Neural cell (in vitro differentiated cells): ENCODE results near the gene APCDD1. TPM values are rescaled to one million over a fixed set of nuclear protein-coding genes. Genes with fewer than 3 reads are reported as not detected.

ENCODE experiments used
- H2AFZ ChIP-seq: fragments of 200-600, 300-800 bp; sonication (generic), shearing (Covaris generic); 2 replicates; pipeline ENCODE4 v1.6.0; 2014; ENCODE audit warnings: low read depth, mild to moderate bottlenecking, antibody characterized with exemption, low read length, moderate library complexity
- H3F3A ChIP-seq: fragments of 200-600 bp; shearing (Covaris generic); 2 replicates; pipeline ENCODE4 v1.6.1; 2016; ENCODE audit warnings: mild to moderate bottlenecking, moderate library complexity, mixed read lengths, antibody characterized with exemption, low read length; ENCODE audit not compliant: insufficient read depth, poor library complexity, severe bottlenecking
- H3K27ac ChIP-seq: fragments of 200-600, 300-800 bp; sonication (generic), shearing (Covaris generic); 2 replicates; pipeline ENCODE4 v1.5.1; 2014; ENCODE audit warnings: mild to moderate bottlenecking, low read length, moderate library complexity
- H3K27me3 ChIP-seq: fragments of 300-800, 200-600 bp; sonication (generic), shearing (Covaris generic); 2 replicates; pipeline ENCODE4 v1.6.0; 2014; ENCODE audit warnings: mild to moderate bottlenecking, low read depth, low read length, moderate library complexity; ENCODE audit not compliant: insufficient read depth
- H3K36me3 ChIP-seq: fragments of 300-800, 200-600 bp; sonication (generic), shearing (Covaris generic); 2 replicates; pipeline ENCODE4 v1.5.1; 2014; ENCODE audit warnings: mild to moderate bottlenecking, antibody characterized with exemption, low read length, moderate library complexity; ENCODE audit not compliant: insufficient read depth
- H3K4me2 ChIP-seq: fragments of 300-800, 200-600 bp; sonication (generic), shearing (Covaris generic); 2 replicates; pipeline ENCODE4 v1.6.0; 2014; ENCODE audit warnings: mild to moderate bottlenecking, low read length
- H3K4me3 ChIP-seq: fragments of 300-800, 200-600 bp; sonication (generic), shearing (Covaris generic); 2 replicates; pipeline ENCODE4 v1.5.1; 2014; ENCODE audit warnings: mild to moderate bottlenecking, low read length, moderate library complexity
- H3K79me2 ChIP-seq: fragments of 200-600 bp; shearing (Covaris generic); replicated peaks from 2 replicates; pipeline ENCODE4 v1.6.0; 2014; ENCODE audit warnings: mild to moderate bottlenecking, low read length, moderate library complexity; ENCODE audit not compliant: insufficient read depth
- H3K9ac ChIP-seq: fragments of 300-800, 200-600 bp; sonication (generic), shearing (Covaris generic); 2 replicates; pipeline ENCODE4 v1.6.1; 2016; ENCODE audit warnings: mild to moderate bottlenecking, low read length, mixed read lengths
- H3K9me2 ChIP-seq: fragments of 200-600 bp; shearing (Covaris generic); 2 replicates; pipeline ENCODE4 v1.6.1; 2016; ENCODE audit warnings: mild to moderate bottlenecking, low read length, mixed read lengths; ENCODE audit not compliant: insufficient read depth
- H3K9me3 ChIP-seq: fragments of 200-600, 300-800 bp; sonication (generic), shearing (Covaris generic); 2 replicates; pipeline ENCODE4 v1.6.1; 2016; ENCODE audit warnings: mild to moderate bottlenecking, mixed run types, low read length, moderate library complexity, mixed read lengths
- H4K20me1 ChIP-seq: fragments of 200-600 bp; shearing (Covaris generic); 2 replicates; pipeline ENCODE4 v1.6.1; 2016; ENCODE audit warnings: mild to moderate bottlenecking, mixed run types; ENCODE audit not compliant: insufficient read depth
- CTCF ChIP-seq: fragments of 450-650 bp; IDR thresholded peaks from 2 replicates; pipeline ENCODE4 v1.5.1; 2014; ENCODE audit warnings: antibody characterized with exemption, mild to moderate bottlenecking, moderate library complexity; ENCODE audit not compliant: poor library complexity, severe bottlenecking
- EP300 ChIP-seq: fragments of 450-650 bp; conservative IDR thresholded peaks from 2 replicates; pipeline ENCODE4 v1.6.1; 2014; ENCODE audit warnings: antibody characterized with exemption, mild to moderate bottlenecking, moderate library complexity; ENCODE audit not compliant: poor library complexity, severe bottlenecking
- EZH2 ChIP-seq: fragments of 200-600, 300-800 bp; shearing (Covaris generic), sonication (generic); IDR thresholded peaks from 2 replicates; pipeline ENCODE4 v1.6.1; 2014; ENCODE audit warnings: antibody characterized with exemption, low read length, borderline replicate concordance, mild to moderate bottlenecking; ENCODE audit not compliant: insufficient read depth, poor library complexity, severe bottlenecking
- MXI1 ChIP-seq: fragments of 450-650 bp; conservative IDR thresholded peaks from 2 replicates; pipeline ENCODE4 v1.6.1; 2014; ENCODE audit warnings: antibody characterized with exemption, mild to moderate bottlenecking; ENCODE audit not compliant: poor library complexity, severe bottlenecking
- POLR2AphosphoS5 ChIP-seq: IDR thresholded peaks from 2 replicates; pipeline ENCODE4 v1.6.1; 2012
- RAD21 ChIP-seq: fragments of 450-650 bp; conservative IDR thresholded peaks from 2 replicates; pipeline ENCODE4 v1.6.1; 2014; ENCODE audit warnings: antibody characterized with exemption, mild to moderate bottlenecking, moderate library complexity
- REST ChIP-seq: IDR thresholded peaks from 2 replicates; pipeline ENCODE4 v1.6.1; 2012; ENCODE audit warnings: borderline replicate concordance
- SMC3 ChIP-seq: fragments of 450-650 bp; conservative IDR thresholded peaks from 2 replicates; pipeline ENCODE4 v1.6.1; 2014; ENCODE audit warnings: antibody characterized with exemption, mild to moderate bottlenecking, moderate library complexity; ENCODE audit not compliant: poor library complexity
- TAF1 ChIP-seq: IDR thresholded peaks from 2 replicates; pipeline ENCODE4 v1.6.1; 2012; ENCODE audit warnings: low read depth
- polyA plus RNA-seq: library from polyadenylated mRNA; depleted of rRNA; stranded (reverse); fragments of >200 nt; gene quantifications from 2 replicates; pipeline ENCODE4 v1.2.3, GENCODE V29; 2014

The APCDD1 gene
- polyA plus RNA-seq, 1 donor from 2014 or later: 0.58 TPM

GRCh38 chr18:10490401-10491165, 36.1 kb downstream of the APCDD1 start:
- Histone ChIP-seq H3K9ac (no peak overlapping the region), H3K79me2 (no peaks in the 10 kb centered on the region), H3K4me2 (no peak overlapping the region), H3F3A (no peaks in the 10 kb centered on the region), H3K27ac (no peak overlapping the region), H3K9me2 (no peaks in the 10 kb centered on the region), H4K20me1 (no peaks in the 10 kb centered on the region), H3K36me3 (no peaks in the 10 kb centered on the region), H3K27me3 (no peaks in the 10 kb centered on the region), H3K9me3 (no peaks in the 10 kb centered on the region), H2AFZ (no peak overlapping the region), H3K4me3 (no peak overlapping the region)
- TF ChIP-seq CTCF: no peak
- TF ChIP-seq TAF1: no peak
- no peak for TF ChIP-seq POLR2AphosphoS5
- no peak for TF ChIP-seq MXI1
- no peak for TF ChIP-seq REST
- no peak for TF ChIP-seq SMC3
- TF ChIP-seq RAD21: no peak
- TF ChIP-seq EP300: no peak
- no peak for TF ChIP-seq EZH2

GRCh38 chr18:10495936-10496335, 41.5 kb downstream of the APCDD1 start:
- Histone ChIP-seq H3K4me2 (no peak overlapping the region), H3K9me2 (no peaks in the 10 kb centered on the region), H4K20me1 (no peaks in the 10 kb centered on the region), H3F3A (no peaks in the 10 kb centered on the region), H3K36me3 (no peaks in the 10 kb centered on the region), H3K9me3 (no peaks in the 10 kb centered on the region), H2AFZ (no peak overlapping the region), H3K27me3 (no peaks in the 10 kb centered on the region), H3K79me2 (no peaks in the 10 kb centered on the region), H3K4me3 (no peak overlapping the region), H3K9ac (no peak overlapping the region), H3K27ac (no peak overlapping the region)
- TF ChIP-seq EP300: no peak
- TF ChIP-seq SMC3: no peak
- no peak for TF ChIP-seq REST
- TF ChIP-seq CTCF: no peak
- no peak for TF ChIP-seq TAF1
- TF ChIP-seq MXI1: no peak
- TF ChIP-seq RAD21: no peak
- no peak for TF ChIP-seq EZH2
- no peak for TF ChIP-seq POLR2AphosphoS5
